DOHH2 (cell line): ENCODE results near the gene CBLN3.
"Not testable (repeated sequence)": the region's sequence is repeated elsewhere in the genome, so short reads cannot be mapped to it uniquely, and the experiment has no call there.

Source experiments
- EZH2phosphoT487 ChIP-seq: fragments of 200-600 bp; sonication (generic); IDR thresholded peaks from 2 replicates; pipeline ENCODE4 v1.6.1; 2017; ENCODE audit warnings: borderline replicate concordance, mild to moderate bottlenecking, antibody characterized with exemption, low read length, moderate library complexity, mixed read lengths
- TF ChIP-seq, protein P1 (sequence below): fragments of 200-600 bp; sonication (generic); IDR thresholded peaks from one replicate; pipeline ENCODE4 v1.5.1; 2014; ENCODE audit warnings: antibody characterized with exemption, mild to moderate bottlenecking, low read depth, low read length; ENCODE audit not compliant: poor library complexity, severe bottlenecking

GRCh38 chr14:24450828-24451227 is 21.4 kb upstream of the CBLN3 start:
- TF ChIP-seq, protein P1, sequence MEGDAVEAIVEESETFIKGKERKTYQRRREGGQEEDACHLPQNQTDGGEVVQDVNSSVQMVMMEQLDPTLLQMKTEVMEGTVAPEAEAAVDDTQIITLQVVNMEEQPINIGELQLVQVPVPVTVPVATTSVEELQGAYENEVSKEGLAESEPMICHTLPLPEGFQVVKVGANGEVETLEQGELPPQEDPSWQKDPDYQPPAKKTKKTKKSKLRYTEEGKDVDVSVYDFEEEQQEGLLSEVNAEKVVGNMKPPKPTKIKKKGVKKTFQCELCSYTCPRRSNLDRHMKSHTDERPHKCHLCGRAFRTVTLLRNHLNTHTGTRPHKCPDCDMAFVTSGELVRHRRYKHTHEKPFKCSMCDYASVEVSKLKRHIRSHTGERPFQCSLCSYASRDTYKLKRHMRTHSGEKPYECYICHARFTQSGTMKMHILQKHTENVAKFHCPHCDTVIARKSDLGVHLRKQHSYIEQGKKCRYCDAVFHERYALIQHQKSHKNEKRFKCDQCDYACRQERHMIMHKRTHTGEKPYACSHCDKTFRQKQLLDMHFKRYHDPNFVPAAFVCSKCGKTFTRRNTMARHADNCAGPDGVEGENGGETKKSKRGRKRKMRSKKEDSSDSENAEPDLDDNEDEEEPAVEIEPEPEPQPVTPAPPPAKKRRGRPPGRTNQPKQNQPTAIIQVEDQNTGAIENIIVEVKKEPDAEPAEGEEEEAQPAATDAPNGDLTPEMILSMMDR, result not testable (repeated sequence)
- not testable (repeated sequence) for TF ChIP-seq EZH2phosphoT487
